SU-DHL-6 (cell line): ENCODE data around the gene CABLES2.

Experiments
- H2AFZ ChIP-seq: fragments of 200-600 bp; sonication (generic); 2 replicates; pipeline ENCODE4 v1.6.1; 2014; ENCODE audit warnings: low read depth, mild to moderate bottlenecking, moderate library complexity, mixed read lengths, antibody characterized with exemption, low read length; ENCODE audit not compliant: severe bottlenecking
- H3F3A ChIP-seq: fragments of 200-600 bp; shearing (Covaris generic); 2 replicates; pipeline ENCODE4 v1.6.0; 2016; ENCODE audit warnings: antibody characterized with exemption, mild to moderate bottlenecking; ENCODE audit not compliant: insufficient read depth
- H3K27ac ChIP-seq: fragments of 200-600 bp; sonication (generic); 2 replicates; pipeline ENCODE4 v1.5.1; 2016; ENCODE audit warnings: low read depth, mild to moderate bottlenecking, low read length, moderate library complexity, mixed read lengths
- H3K27me3 ChIP-seq: fragments of 200-600 bp; sonication (generic), shearing (Covaris generic); 2 replicates; pipeline ENCODE4 v1.6.0; 2014; ENCODE audit warnings: mild to moderate bottlenecking, low read length
- H3K36me3 ChIP-seq: fragments of 200-600 bp; sonication (generic); 2 replicates; pipeline ENCODE4 v1.6.1; 2014; ENCODE audit warnings: mild to moderate bottlenecking, low read length, mixed read lengths
- H3K4me2 ChIP-seq: fragments of 300-600, 200-600 bp; shearing (Covaris generic), sonication (generic); 2 replicates; pipeline ENCODE4 v1.6.0; 2014; ENCODE audit warnings: low read length, low read depth, mild to moderate bottlenecking; ENCODE audit not compliant: poor library complexity, severe bottlenecking
- H3K4me3 ChIP-seq: fragments of 200-600 bp; sonication (generic); 2 replicates; pipeline ENCODE4 v1.5.1; 2014; ENCODE audit warnings: antibody characterized with exemption, low read length, mild to moderate bottlenecking, mixed read lengths; ENCODE audit not compliant: insufficient read depth, poor library complexity, severe bottlenecking
- H3K79me2 ChIP-seq: fragments of 200-600 bp; sonication (generic); 2 replicates; pipeline ENCODE4 v1.6.1; 2014; ENCODE audit warnings: mild to moderate bottlenecking, low read length, moderate library complexity; ENCODE audit not compliant: insufficient read depth
- H3K9ac ChIP-seq: fragments of 200-600 bp; sonication (generic); 2 replicates; pipeline ENCODE4 v1.7.0; 2014; ENCODE audit warnings: mild to moderate bottlenecking, low read length
- H3K9me2 ChIP-seq: fragments of 200-600 bp; sonication (generic); replicated peaks from 2 replicates; pipeline ENCODE4 v1.6.1; 2014; ENCODE audit warnings: low read length; ENCODE audit not compliant: insufficient read depth
- H3K9me3 ChIP-seq: fragments of 200-600 bp; sonication (generic); 2 replicates; pipeline ENCODE4 v1.6.1; 2014; ENCODE audit warnings: low read length, mixed read lengths; ENCODE audit not compliant: insufficient read depth
- H4K20me1 ChIP-seq: fragments of 200-600 bp; sonication (generic); 2 replicates; pipeline ENCODE4 v1.6.1; 2014; ENCODE audit warnings: low read depth, mild to moderate bottlenecking, antibody characterized with exemption, low read length, moderate library complexity, mixed read lengths
- CTCF ChIP-seq: fragments of 200-600 bp; sonication (generic); IDR thresholded peaks from one replicate; pipeline ENCODE4 v1.5.1; 2017; ENCODE audit warnings: antibody characterized with exemption, mild to moderate bottlenecking, low read length, moderate library complexity; ENCODE audit not compliant: insufficient read depth, poor library complexity, severe bottlenecking
- EZH2phosphoT487 ChIP-seq: fragments of 200-600 bp; sonication (generic), shearing (Covaris generic); conservative IDR thresholded peaks from 2 replicates; pipeline ENCODE4 v1.6.1; 2018; ENCODE audit warnings: mild to moderate bottlenecking, antibody characterized with exemption, low read length, moderate library complexity, mixed read lengths

Gene CABLES2

GRCh38 chr20:62448038-62448437 lies 41.0 kb upstream of the CABLES2 start:
- H3K9ac ChIP-seq = no peak overlapping the region
- H4K20me1 ChIP-seq = no peaks in the 10 kb centered on the region
- no peaks in the 10 kb centered on the region for H3K27me3 ChIP-seq
- no peak overlapping the region for H3K27ac ChIP-seq
- TF ChIP-seq EZH2phosphoT487 = no peak
- no peak for TF ChIP-seq CTCF
- no peaks in the 10 kb centered on the region for H3K9me3 ChIP-seq
- no peaks in the 10 kb centered on the region for H3K9me2 ChIP-seq
- H2AFZ ChIP-seq = no peak overlapping the region
- H3K4me3 ChIP-seq = no peak overlapping the region
- H3K4me2 ChIP-seq = no peak overlapping the region
- H3F3A ChIP-seq = no peaks in the 10 kb centered on the region
- no peaks in the 10 kb centered on the region for H3K79me2 ChIP-seq
- H3K36me3 ChIP-seq = no peaks in the 10 kb centered on the region

GRCh38 chr20:62446888-62447869 lies 40.1 kb upstream of the CABLES2 start:
- no peaks in the 10 kb centered on the region for H3K9me2 ChIP-seq
- H3K27ac ChIP-seq = no peak overlapping the region
- no peak overlapping the region for H3K4me3 ChIP-seq
- no peak overlapping the region for H3K4me2 ChIP-seq
- H3K27me3 ChIP-seq = no peaks in the 10 kb centered on the region
- H3F3A ChIP-seq = no peaks in the 10 kb centered on the region
- no peaks in the 10 kb centered on the region for H4K20me1 ChIP-seq
- H3K9ac ChIP-seq = no peak overlapping the region
- H3K9me3 ChIP-seq = no peaks in the 10 kb centered on the region
- H3K79me2 ChIP-seq = no peaks in the 10 kb centered on the region
- no peak for TF ChIP-seq CTCF
- no peak for TF ChIP-seq EZH2phosphoT487
- no peaks in the 10 kb centered on the region for H3K36me3 ChIP-seq
- H2AFZ ChIP-seq = no peak overlapping the region

- H3K9me2 ChIP-seq = no peaks in the 10 kb centered on the region
- H3K4me3 ChIP-seq = no peak overlapping the region
- H3K9me3 ChIP-seq = no peaks in the 10 kb centered on the region
- no peak overlapping the region for H3K27ac ChIP-seq
- H3K36me3 ChIP-seq = no peaks in the 10 kb centered on the region
- H2AFZ ChIP-seq = no peak overlapping the region
- no peaks in the 10 kb centered on the region for H3K27me3 ChIP-seq
- H3K9ac ChIP-seq = no peak overlapping the region
- H3K79me2 ChIP-seq = no peaks in the 10 kb centered on the region
- H3F3A ChIP-seq = no peaks in the 10 kb centered on the region
- H3K4me2 ChIP-seq = no peak overlapping the region
- TF ChIP-seq EZH2phosphoT487 (no peak), CTCF (no peak)
- no peaks in the 10 kb centered on the region for H4K20me1 ChIP-seq
Measured at GRCh38 chr20:62446481-62446880, 39.4 kb upstream of the CABLES2 start.
